T-cell (primary cell): ENCODE measurements around the gene AGPAT2. TPM values are rescaled to one million over a fixed set of nuclear protein-coding genes. Genes with fewer than 3 reads are reported as not detected.

ENCODE experiments used
- ATAC-seq, 4 experiments: fragments of 200-7000 bp in 3 of 4; fragments of 150-1000 bp in 1 of 4; cut with Tn5 transposase; replicated peaks in 1 of 4; 1 replicate in 3 of 4; 2 replicates in 1 of 4; pipeline ENCODE4 v1.10.0; 2021; ENCODE audit warnings: moderate library complexity in 3 of 4, mild to moderate bottlenecking in 2 of 4, moderate number of reproducible peaks in 1 of 4
- CTCF ChIA-PET, 2 donors: fragments of 300-600 bp; sonication (Branson Sonifier 250); formaldehyde crosslinking; loops; one replicate each; lab custom pipeline; 2022; ENCODE audit warnings: antibody characterized with exemption in 2 of 2; lab: Charles Lee
- POLR2A ChIA-PET, 2 donors: fragments of 300-600 bp; sonication (Branson Sonifier 250); formaldehyde crosslinking; loops; one replicate each; lab custom pipeline; 2022; ENCODE audit warnings: antibody characterized with exemption in 2 of 2; lab: Charles Lee
- DNase-seq, 35 experiments: peaks; one replicate each; pipeline versions ENCODE4 v3.0.0 to v3.0.0-alpha.2; 2013 to 2023
- H3K27ac ChIP-seq: one replicate; pipeline ENCODE4 v1.5.1; 2013; ENCODE audit warnings: low read length
- H3K27me3 ChIP-seq, 2 experiments: replicated peaks in 1 of 2; 1 replicate in 1 of 2; 2 replicates in 1 of 2; pipeline versions ENCODE4 v1.6.1 to v1.7.0; 2013; ENCODE audit warnings: low read length in 1 of 2, mixed read lengths in 1 of 2; ENCODE audit not compliant: control insufficient read depth in 2 of 2, insufficient read depth in 2 of 2; ENCODE audit errors: extremely low read depth in 1 of 2
- H3K36me3 ChIP-seq, 2 donors: 1 replicate in 1 of 2; 2 replicates in 1 of 2; pipeline versions ENCODE4 v1.6.1 to v1.7.0; 2013; ENCODE audit warnings: low read length in 1 of 2; ENCODE audit not compliant: control insufficient read depth in 2 of 2, insufficient read depth in 1 of 2; ENCODE audit errors: extremely low read depth in 1 of 2
- H3K4me1 ChIP-seq, 2 experiments: 1 replicate in 1 of 2; 2 replicates in 1 of 2; pipeline versions ENCODE4 v1.6.1 to v1.7.0; 2013; ENCODE audit warnings: low read length in 2 of 2, mixed read lengths in 1 of 2; ENCODE audit not compliant: insufficient read depth in 2 of 2, control insufficient read depth in 1 of 2; ENCODE audit errors: extremely low read depth in 1 of 2
- H3K4me3 ChIP-seq, 2 donors: 1 replicate in 1 of 2; 2 replicates in 1 of 2; pipeline versions ENCODE4 v1.5.1 to v1.7.0; 2013; ENCODE audit warnings: mild to moderate bottlenecking in 2 of 2, low read length in 1 of 2, moderate library complexity in 1 of 2; ENCODE audit not compliant: control insufficient read depth in 1 of 2; ENCODE audit errors: extremely low read depth in 1 of 2
- H3K9me3 ChIP-seq: 2 replicates; pipeline ENCODE4 v1.7.0; 2013
- H3K27ac Mint-ChIP-seq, 2 donors: one replicate each; pipeline ENCODE4 v1.8.0; 2020 to 2021; ENCODE audit warnings: mild to moderate bottlenecking in 2 of 2, mixed read lengths in 2 of 2
- H3K27me3 Mint-ChIP-seq, 2 donors: one replicate each; pipeline ENCODE4 v1.8.0; 2021 to 2022; ENCODE audit warnings: mixed read lengths in 2 of 2
- H3K36me3 Mint-ChIP-seq: one replicate; pipeline ENCODE4 v1.8.0; 2021; ENCODE audit warnings: mixed read lengths
- H3K4me1 Mint-ChIP-seq, 3 donors: one replicate each; pipeline ENCODE4 v1.8.0; 2020 to 2022; ENCODE audit warnings: mixed read lengths in 3 of 3, mild to moderate bottlenecking in 1 of 3
- H3K4me3 Mint-ChIP-seq, 3 donors: one replicate each; pipeline ENCODE4 v1.8.0; 2020 to 2022; ENCODE audit warnings: mild to moderate bottlenecking in 3 of 3, mixed read lengths in 3 of 3, moderate library complexity in 3 of 3
- H3K9me3 Mint-ChIP-seq, 3 donors: one replicate each; pipeline ENCODE4 v1.8.0; 2020 to 2022; ENCODE audit warnings: mixed read lengths in 3 of 3
- WGBS: methylation state at CpG from one replicate; pipeline ENCODE4 v1.1.5; 2013; ENCODE audit warnings: missing lambda C conversion rate; ENCODE audit not compliant: insufficient coverage; 5-methylcytosine and 5-hydroxymethylcytosine counted together
- total RNA-seq, 35 experiments: library from RNA in 6 of 35; stranded (reverse) in 6 of 35; fragments of 120-200 nt in 1 of 35; gene quantifications; one replicate each; pipeline versions ENCODE4 v1.2.1 to v1.2.4 and lab custom pipeline; 2013 to 2026

AGPAT2 gene
- total RNA-seq, 5 donors from 2014 or later (not counting 1 experiment from before 2014, with no cell fraction given): 6.5 to 13.0 (median 12.1) TPM

DNA sequence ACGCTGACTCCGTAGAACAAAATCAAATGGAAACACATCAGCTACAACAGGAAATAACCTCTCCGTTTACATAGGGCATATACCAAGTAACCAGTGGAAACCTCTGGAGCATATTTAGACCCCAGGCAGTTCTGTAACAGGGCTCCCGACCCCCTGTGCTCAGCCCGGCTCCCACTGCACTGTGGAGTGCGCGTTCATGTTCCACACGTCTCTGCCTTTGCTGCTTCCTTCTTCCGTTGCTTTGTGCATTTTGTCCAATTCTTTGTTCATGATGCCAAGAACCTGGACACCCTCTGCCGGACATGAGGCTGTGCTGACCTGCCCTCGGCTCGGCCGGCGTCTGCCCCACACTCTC, 5.9 kb upstream of the AGPAT2 start:
- no peak overlapping the region for H3K27ac Mint-ChIP-seq
- 90% methylated on average over 10 of the region's 14 CpGs for WGBS
- ATAC-seq: no peak

DNA sequence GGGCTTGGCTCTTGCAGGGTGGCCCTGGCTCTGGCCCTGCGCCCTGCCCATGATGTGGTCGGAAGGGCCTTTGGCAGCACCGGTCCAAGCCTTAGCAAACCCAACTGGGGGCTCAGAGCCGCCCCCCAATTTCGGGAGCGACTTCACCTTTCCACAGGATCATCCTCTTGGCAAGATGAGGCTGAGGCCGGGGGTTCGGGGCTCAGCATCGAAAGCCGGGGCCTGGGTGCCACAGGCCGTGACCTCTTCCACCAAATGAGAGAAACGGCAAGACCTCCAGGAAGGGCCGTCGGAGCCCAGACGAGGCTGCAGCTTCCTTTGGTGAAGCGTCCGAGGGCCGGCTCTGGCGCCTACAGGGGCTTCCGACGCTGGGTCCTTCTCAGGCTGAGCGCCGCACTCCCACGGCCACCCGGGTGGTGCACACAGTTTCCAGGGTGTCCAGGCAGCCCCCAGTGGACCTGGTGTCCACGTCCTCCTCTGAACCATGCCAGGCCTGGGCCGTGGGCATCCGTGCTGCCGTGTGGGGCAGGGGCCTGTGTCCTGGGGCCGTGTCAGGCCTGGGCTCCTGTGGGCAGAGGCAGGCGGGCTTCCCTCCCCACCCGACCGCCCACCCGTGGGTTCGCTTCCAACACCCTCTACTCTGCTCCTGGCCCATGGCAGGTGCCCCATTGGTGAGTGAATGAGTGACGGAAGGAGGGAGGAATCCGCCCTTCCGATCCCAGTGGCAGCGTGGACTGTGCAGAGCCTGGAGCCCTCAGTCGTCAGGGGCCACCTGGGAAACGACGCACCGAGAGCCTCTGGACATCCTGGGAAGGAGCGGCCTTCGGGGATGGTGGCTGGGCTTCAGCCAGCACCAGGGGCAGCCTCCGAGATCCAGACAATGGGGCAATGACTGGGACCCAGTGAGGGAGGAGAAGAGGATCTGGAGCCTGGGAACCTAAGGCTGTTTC, 5.2 kb upstream of the AGPAT2 start:
- DNase-seq: no peak
- no peaks in the 10 kb centered on the region for H3K9me3 ChIP-seq
- H3K4me3 ChIP-seq: no peak overlapping the region
- 90% methylated on average over 38 of the region's 46 CpGs for WGBS
- no peaks in the 10 kb centered on the region for H3K36me3 Mint-ChIP-seq
- H3K4me3 Mint-ChIP-seq: no peak overlapping the region
- ChIA-PET CTCF (no interaction called here), POLR2A (no interaction called here)
- H3K27ac Mint-ChIP-seq: no peak overlapping the region
- peaks cover 0 to 57% of the 10 kb centered on the region in 2 experiments for H3K27me3 ChIP-seq
- peaks cover 0 to 21% of the 10 kb centered on the region in 2 donors for H3K27me3 Mint-ChIP-seq
- no peak overlapping the region for H3K27ac ChIP-seq
- no peaks in the 10 kb centered on the region for H3K9me3 Mint-ChIP-seq
- no peaks in the 10 kb centered on the region for H3K36me3 ChIP-seq
- H3K4me1 Mint-ChIP-seq: peaks cover 0 to 3% (median 2%) of the 10 kb centered on the region in 3 donors
- ATAC-seq: no peak
- H3K4me1 ChIP-seq: peaks cover 0 to 15% of the 10 kb centered on the region in 2 experiments

More for the DNA sequence above, 5.9 kb upstream of the AGPAT2 start:
- peaks cover 0 to 5% (median 2%) of the 10 kb centered on the region in 3 donors for H3K4me1 Mint-ChIP-seq
- H3K27me3 Mint-ChIP-seq: peaks cover 0 to 23% of the 10 kb centered on the region in 2 donors
- Histone ChIP-seq H3K36me3 (no peaks in the 10 kb centered on the region), H3K27me3 (peaks cover 0 to 61% of the 10 kb centered on the region in 2 experiments), H3K4me3 (no peak overlapping the region), H3K27ac (no peak overlapping the region), H3K9me3 (no peaks in the 10 kb centered on the region), H3K4me1 (peaks cover 0 to 9% of the 10 kb centered on the region in 2 experiments)
- H3K4me3 Mint-ChIP-seq: no peak overlapping the region
- ChIA-PET CTCF (no interaction called here), POLR2A (no interaction called here)
- no peaks in the 10 kb centered on the region for H3K9me3 Mint-ChIP-seq
- no peak for DNase-seq
- H3K36me3 Mint-ChIP-seq: no peaks in the 10 kb centered on the region

DNA sequence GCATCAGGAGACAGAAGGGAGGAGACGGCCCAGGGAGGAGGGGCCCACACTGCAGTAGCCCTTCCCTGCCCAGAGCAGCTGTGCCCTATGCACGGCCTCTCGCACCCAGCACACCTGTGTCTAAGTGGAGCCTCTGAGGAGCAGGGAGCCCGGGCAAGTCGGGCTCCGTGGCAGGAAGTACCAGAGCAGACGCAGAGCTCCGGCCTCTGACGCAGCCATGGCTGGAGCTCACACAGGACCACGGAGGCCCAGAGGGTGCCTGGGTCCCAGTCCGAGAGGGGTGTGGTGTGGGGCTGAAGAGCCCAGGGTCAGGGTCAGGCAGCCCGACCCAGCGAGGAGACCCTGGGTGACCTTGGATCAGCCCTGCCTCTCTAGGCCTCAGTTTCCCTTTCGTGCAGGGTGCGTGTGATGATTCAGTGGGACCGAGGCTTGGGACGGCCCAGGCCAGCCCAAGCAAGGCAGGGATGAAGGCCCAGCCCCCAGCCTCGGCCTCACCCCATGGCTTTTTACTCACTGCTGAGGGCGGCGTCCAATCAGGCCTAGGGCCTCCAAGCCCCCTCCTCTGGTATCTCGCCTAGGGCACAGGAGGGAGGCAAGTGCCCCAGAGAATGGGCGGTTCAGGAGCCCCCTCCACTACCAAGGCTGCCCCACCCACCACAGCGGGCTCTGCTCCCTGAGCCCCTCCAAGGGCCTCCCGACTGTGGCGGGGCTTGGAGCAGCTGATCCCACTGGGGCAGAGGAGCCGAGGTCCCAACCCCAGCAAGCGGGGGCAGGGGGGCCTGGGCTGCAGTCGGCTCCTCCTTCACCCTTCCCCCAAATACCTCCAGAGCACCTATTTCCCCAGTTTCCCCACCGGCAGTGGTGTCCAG, 4.3 kb upstream of the AGPAT2 start:
- WGBS: 89% methylated on average over 27 of the region's 29 CpGs
- Histone ChIP-seq H3K4me1 (peaks cover 0 to 17% of the 10 kb centered on the region in 2 experiments), H3K27me3 (peaks cover 0 to 51% of the 10 kb centered on the region in 2 experiments), H3K27ac (no peak overlapping the region), H3K9me3 (no peaks in the 10 kb centered on the region), H3K36me3 (no peaks in the 10 kb centered on the region), H3K4me3 (no peak overlapping the region)
- peaks cover 0 to 2% (median 0%) of the 10 kb centered on the region in 3 donors for H3K4me1 Mint-ChIP-seq
- ChIA-PET CTCF (no interaction called here), POLR2A (no interaction called here)
- no peak for DNase-seq
- no peak overlapping the region for H3K4me3 Mint-ChIP-seq
- H3K9me3 Mint-ChIP-seq: no peaks in the 10 kb centered on the region
- H3K27ac Mint-ChIP-seq: no peak overlapping the region
- ATAC-seq: no peak
- no peaks in the 10 kb centered on the region for H3K36me3 Mint-ChIP-seq
- peaks cover 0 to 18% of the 10 kb centered on the region in 2 donors for H3K27me3 Mint-ChIP-seq

DNA sequence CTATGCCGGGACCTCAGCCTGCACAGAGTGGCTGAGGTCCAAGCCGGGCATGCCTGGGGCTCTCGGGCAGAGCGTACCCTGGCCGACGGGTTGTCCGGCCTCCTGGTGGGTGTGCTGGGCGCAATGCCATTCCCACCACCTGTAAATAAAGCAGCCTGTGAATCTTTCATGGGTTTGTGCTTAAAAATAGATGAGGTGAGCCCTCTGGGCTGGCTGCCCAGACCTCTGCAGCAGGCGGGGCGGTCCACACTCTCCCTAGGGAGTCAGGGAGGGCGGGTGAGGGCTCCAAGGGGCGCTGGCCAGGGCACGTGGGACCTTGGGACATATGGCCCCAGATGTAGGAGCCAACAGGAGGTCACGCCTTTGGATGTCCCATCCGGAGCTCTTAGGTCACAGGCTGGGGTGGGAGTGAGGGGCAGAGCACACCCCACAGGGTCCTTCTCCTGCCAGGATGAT, 3.6 kb upstream of the AGPAT2 start:
- H3K4me3 ChIP-seq: no peak overlapping the region
- Mint-ChIP-seq H3K36me3 (no peaks in the 10 kb centered on the region), H3K27ac (no peak overlapping the region), H3K9me3 (no peaks in the 10 kb centered on the region), H3K4me3 (no peak overlapping the region), H3K27me3 (peaks cover 0 to 18% of the 10 kb centered on the region in 2 donors), H3K4me1 (peaks cover 0 to 7% (median 4%) of the 10 kb centered on the region in 3 donors)
- no peak overlapping the region for H3K27ac ChIP-seq
- DNase-seq (no peak), ATAC-seq (no peak)
- no peaks in the 10 kb centered on the region for H3K36me3 ChIP-seq
- CTCF ChIA-PET: no interaction called here
- H3K9me3 ChIP-seq: no peaks in the 10 kb centered on the region
- POLR2A ChIA-PET: no interaction called here
- H3K27me3 ChIP-seq: peaks cover 0 to 44% of the 10 kb centered on the region in 2 experiments
- H3K4me1 ChIP-seq: peaks cover 0 to 18% of the 10 kb centered on the region in 2 experiments
- 88% methylated on average over 8 of the region's 15 CpGs for WGBS

DNA sequence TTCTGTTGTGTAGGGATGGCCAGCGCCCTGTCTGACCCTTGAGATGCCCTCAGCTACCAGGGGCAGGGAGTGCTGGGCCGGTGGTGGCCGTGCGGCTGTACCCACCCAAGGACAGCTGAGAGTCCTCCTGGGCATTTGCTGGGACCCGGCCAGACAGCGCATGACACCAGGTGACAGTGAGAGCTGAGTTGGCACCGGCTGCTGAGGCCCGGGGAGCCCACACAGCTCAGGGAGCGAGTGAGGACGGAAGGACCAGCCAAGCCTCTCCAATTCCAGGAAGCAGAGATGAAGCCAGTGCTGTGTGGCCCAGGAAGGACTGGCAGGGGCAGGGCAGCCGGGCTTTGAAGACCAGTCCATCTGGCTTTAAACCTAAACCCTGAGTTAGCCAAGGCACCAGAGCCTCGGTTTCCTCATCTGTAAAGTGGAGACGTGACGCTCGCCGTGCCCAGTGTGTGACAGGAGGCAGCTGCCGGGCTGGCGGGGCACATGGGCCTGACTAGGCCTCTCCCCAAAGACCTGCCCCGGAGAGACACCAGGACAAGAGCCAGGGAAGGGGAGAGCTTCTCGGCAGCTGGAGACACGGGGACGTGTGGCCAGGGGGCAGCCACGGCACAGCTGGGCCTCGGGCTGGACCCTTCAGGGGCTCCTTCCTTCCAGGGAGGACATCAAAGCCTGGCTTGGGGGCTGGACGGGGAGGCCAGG, 3.0 kb upstream of the AGPAT2 start:
- ATAC-seq: no peak
- Mint-ChIP-seq H3K4me1 (peaks cover 2 to 8% (median 6%) of the 10 kb centered on the region in 3 donors), H3K9me3 (no peaks in the 10 kb centered on the region), H3K27ac (no peak overlapping the region), H3K4me3 (no peak overlapping the region), H3K36me3 (no peaks in the 10 kb centered on the region), H3K27me3 (peaks cover 0 to 18% of the 10 kb centered on the region in 2 donors)
- ChIA-PET POLR2A (interaction anchor here in 1 of 2 donors (0.7 kb wide), 1 partner anchor 11 kb away, joined by 7 read pairs; no protein-coding TSS in a partner anchor), CTCF (no interaction called here)
- WGBS: 91% methylated on average over 25 of the region's 25 CpGs
- peaks cover 0 to 38% of the 10 kb centered on the region in 2 experiments for H3K27me3 ChIP-seq
- peaks cover 0 to 20% of the 10 kb centered on the region in 2 experiments for H3K4me1 ChIP-seq
- no peak for DNase-seq
- H3K9me3 ChIP-seq: no peaks in the 10 kb centered on the region
- no peaks in the 10 kb centered on the region for H3K36me3 ChIP-seq
- H3K27ac ChIP-seq: no peak overlapping the region
- no peak overlapping the region for H3K4me3 ChIP-seq
